ENCODE measurements around the gene KREMEN2.

Gene KREMEN2

DNA sequence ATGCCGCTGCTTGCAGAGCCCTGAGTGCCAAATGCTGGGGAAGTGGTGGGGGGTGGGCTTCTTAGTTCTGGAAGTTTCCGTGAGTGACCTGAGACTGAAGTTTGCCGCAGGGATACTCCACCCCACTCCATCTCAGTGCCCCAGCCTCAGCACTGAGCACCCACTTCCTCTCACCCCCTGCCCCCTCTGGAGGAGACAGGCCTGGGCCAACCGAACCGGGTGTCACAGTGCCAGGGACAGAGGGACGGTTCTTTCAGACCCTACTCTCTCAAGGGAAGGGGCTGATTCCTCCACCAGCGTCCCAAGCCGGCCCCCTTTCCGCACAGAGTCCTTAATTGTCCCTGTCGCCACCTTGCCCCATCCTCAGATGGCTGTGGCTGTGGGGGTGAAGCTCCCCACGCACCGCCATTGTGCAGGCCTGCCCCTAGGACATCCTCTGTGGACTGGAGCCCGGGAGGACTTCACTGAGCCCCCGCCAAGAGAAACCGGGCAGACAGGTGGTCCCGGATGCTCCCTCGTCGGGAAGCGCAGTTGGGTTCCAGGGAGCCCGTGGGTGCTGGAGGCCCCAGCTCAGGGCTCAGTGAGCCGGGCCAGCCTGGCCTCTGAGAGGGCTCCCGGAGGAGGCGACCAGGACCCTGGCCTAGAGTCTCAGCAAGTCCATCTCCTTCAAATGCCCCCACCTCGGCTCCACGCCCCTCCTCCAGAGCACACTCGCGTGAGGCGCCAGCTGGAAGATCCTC lies 1.6 kb upstream of the KREMEN2 start:
- TF ChIP-seq, protein P1, sequence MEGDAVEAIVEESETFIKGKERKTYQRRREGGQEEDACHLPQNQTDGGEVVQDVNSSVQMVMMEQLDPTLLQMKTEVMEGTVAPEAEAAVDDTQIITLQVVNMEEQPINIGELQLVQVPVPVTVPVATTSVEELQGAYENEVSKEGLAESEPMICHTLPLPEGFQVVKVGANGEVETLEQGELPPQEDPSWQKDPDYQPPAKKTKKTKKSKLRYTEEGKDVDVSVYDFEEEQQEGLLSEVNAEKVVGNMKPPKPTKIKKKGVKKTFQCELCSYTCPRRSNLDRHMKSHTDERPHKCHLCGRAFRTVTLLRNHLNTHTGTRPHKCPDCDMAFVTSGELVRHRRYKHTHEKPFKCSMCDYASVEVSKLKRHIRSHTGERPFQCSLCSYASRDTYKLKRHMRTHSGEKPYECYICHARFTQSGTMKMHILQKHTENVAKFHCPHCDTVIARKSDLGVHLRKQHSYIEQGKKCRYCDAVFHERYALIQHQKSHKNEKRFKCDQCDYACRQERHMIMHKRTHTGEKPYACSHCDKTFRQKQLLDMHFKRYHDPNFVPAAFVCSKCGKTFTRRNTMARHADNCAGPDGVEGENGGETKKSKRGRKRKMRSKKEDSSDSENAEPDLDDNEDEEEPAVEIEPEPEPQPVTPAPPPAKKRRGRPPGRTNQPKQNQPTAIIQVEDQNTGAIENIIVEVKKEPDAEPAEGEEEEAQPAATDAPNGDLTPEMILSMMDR (conservative IDR thresholded peaks at IDR 0.05) = no peak
- H3K27ac ChIP-seq = no peak overlapping the region

DNA sequence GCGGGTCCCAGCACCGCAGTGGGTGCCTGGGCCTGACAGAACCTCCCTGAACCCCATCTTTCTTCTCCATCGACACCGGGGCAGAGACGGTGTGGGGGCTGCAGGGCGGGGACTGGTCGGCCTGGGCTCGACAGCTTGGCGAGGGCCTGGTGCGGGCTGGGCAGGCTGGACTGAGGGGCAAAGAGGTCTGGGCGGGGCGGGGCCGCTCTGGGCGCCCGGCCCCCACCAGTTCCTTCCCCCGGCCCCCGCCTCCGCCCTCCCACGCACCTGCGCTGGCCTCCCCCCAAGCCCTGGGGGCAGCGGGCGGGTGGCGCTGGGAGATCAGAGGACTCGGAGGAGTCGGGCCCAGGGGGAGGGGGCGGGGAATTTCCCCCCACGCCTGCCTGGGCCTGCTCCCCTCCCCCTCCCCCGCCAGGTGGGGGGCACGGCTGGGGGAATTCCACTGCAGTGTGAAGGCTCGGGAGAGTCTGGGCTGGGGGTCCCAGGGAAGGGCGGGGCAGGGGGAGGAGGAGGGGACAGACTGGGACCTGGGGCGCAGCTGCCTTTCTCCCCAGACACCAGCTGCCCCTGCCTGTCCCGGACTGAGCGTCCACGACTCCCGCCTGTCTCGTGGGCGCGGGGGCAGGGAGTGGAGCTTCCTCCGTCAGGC lies 877 bp upstream of the KREMEN2 start:
- TF ChIP-seq, protein P1 (conservative IDR thresholded peaks at IDR 0.05) = no peak
- peak overlapping the region; percentile 68 for H3K27ac ChIP-seq

DNA sequence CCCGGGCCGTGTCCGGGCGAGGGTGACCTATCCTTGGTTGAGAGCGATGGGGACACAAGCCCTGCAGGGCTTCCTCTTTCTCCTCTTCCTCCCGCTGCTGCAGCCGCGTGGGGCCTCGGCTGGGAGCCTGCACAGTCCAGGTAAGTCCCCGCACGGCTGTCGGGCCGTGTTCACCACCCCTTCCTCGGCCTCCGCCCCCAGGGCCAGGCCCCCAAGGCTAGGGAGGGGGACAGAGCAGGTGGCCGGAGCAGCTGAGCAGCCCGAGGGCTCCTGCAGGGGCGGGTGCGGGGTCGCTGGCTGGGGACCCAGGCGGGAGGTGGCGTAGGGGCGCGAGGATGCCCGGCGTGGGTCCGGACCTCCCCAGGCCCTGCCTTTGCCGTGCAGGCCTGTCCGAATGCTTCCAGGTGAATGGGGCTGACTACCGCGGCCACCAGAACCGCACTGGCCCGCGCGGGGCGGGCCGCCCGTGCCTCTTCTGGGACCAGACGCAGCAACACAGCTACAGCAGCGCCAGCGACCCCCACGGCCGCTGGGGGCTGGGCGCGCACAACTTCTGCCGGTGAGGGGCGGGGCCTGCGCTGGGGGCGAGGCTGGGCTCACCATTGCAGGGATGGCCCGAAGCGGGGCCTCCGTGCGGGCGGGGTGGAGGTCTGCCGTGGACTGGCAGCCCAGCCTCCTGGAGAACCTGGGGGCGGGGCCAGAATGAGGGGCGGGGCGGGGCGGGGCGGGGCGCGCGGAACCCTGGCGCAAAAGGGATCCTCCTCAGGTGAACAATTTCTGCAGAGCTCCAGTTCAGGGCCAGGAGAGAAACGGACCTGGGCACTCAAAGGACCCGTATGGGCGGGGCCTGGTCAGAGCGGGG lies 631 bp downstream of the KREMEN2 start:
- H3K27ac ChIP-seq = peak overlapping the region; percentile 68
- TF ChIP-seq, protein P1 (conservative IDR thresholded peaks at IDR 0.05) = no peak

DNA sequence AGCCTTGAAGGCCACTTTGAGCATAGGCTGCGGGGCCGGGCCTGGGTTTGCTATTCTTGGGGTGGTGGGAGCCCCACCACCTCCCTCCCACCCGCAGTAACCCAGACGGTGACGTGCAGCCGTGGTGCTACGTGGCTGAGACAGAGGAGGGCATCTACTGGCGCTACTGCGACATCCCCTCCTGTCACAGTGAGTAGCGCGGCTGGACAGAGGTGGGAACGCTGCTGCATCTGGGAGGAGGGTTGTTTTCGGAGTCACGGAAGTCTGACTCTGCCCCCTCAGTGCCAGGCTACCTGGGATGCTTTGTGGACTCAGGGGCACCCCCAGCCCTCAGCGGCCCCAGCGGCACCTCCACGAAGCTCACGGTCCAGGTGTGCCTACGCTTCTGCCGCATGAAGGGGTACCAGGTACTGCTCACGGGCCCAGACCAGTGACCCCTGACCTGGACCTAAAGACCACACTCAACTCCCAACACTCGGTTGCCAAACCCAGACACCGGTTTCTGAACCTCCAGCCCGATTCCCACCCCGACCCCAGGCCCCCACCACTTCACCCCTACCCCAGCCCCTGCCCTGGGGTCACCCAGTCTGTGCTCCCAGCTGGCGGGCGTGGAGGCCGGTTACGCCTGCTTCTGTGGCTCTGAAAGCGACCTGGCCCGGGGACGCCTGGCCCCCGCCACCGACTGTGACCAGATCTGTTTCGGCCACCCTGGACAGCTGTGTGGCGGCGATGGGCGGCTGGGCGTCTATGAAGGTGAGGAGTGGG lies 2.1 kb downstream of the KREMEN2 start:
- no peak overlapping the region for H3K27ac ChIP-seq
- TF ChIP-seq, protein P1 (conservative IDR thresholded peaks at IDR 0.05) = no peak

DNA sequence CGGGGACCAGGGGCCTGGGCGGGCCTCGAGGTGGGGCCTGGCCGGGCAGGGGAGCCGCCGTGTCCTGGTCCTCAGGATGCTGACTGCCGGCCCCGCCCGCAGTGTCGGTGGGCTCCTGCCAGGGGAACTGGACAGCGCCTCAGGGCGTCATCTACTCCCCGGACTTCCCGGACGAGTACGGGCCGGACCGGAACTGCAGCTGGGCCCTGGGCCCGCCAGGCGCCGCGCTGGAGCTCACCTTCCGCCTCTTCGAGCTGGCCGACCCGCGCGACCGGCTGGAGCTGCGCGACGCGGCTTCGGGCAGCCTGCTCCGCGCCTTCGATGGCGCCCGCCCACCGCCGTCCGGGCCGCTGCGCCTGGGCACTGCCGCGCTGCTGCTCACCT lies 2.7 kb downstream of the KREMEN2 start:
- TF ChIP-seq, protein P1 (conservative IDR thresholded peaks at IDR 0.05) = no peak
- no peak overlapping the region for H3K27ac ChIP-seq

DNA sequence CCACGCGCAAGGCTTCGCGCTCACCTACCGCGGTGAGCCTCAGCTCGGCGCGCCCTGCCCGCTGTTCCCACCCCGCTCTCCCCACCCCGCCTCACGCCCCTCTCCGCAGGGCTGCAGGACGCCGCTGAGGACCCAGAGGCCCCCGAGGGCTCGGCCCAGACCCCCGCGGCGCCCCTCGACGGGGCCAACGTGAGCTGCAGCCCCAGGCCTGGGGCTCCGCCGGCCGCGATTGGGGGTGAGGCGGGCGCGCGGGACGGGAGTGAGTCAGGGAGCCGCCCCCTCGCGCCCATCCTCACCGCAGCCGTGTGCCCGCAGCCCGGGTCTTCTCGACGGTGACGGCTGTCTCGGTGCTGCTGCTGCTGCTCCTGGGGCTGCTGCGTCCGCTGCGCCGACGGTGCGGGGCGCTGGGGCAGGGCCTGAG lies 3.1 kb downstream of the KREMEN2 start:
- TF ChIP-seq, protein P1 (conservative IDR thresholded peaks at IDR 0.05) = no peak
- no peak overlapping the region for H3K27ac ChIP-seq
